Measurements from ENCODE around the gene ULK1.
"Not testable (repeated sequence)": the region's sequence is repeated elsewhere in the genome, so short reads cannot be mapped to it uniquely, and the experiment has no call there.

The ULK1 gene

GRCh38 chr12:131871677-131872076 lies 22.7 kb upstream of the ULK1 start:
- ATAC-seq (ENCODE audit: low read depth), result no peak
- TF ChIP-seq, protein P1, sequence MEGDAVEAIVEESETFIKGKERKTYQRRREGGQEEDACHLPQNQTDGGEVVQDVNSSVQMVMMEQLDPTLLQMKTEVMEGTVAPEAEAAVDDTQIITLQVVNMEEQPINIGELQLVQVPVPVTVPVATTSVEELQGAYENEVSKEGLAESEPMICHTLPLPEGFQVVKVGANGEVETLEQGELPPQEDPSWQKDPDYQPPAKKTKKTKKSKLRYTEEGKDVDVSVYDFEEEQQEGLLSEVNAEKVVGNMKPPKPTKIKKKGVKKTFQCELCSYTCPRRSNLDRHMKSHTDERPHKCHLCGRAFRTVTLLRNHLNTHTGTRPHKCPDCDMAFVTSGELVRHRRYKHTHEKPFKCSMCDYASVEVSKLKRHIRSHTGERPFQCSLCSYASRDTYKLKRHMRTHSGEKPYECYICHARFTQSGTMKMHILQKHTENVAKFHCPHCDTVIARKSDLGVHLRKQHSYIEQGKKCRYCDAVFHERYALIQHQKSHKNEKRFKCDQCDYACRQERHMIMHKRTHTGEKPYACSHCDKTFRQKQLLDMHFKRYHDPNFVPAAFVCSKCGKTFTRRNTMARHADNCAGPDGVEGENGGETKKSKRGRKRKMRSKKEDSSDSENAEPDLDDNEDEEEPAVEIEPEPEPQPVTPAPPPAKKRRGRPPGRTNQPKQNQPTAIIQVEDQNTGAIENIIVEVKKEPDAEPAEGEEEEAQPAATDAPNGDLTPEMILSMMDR (IDR thresholded peaks at IDR 0.05; ENCODE audit: poor library complexity, severe bottlenecking), result no peak
- H3K27ac ChIP-seq (ENCODE audit: poor library complexity, severe bottlenecking), result peak overlapping the region; percentile 37
- no peak overlapping the region for H3K4me3 ChIP-seq (ENCODE audit: severe bottlenecking)
- H3K9me3 ChIP-seq (ENCODE audit: severe bottlenecking), result no peaks in the 10 kb centered on the region
- no peak for DNase-seq (ENCODE audit: low spot score)
- no peaks in the 10 kb centered on the region for H3K36me3 ChIP-seq (ENCODE audit: low read depth)
- H3K4me1 ChIP-seq (ENCODE audit: insufficient read depth, poor library complexity, severe bottlenecking), result peaks cover 11% of the 10 kb centered on the region
- H3K27me3 ChIP-seq (ENCODE audit: insufficient read depth, poor library complexity, severe bottlenecking), result no peaks in the 10 kb centered on the region

GRCh38 chr12:131872154-131873051 lies 22.0 kb upstream of the ULK1 start:
- H3K27me3 ChIP-seq (ENCODE audit: insufficient read depth, poor library complexity, severe bottlenecking), result no peaks in the 10 kb centered on the region
- TF ChIP-seq, protein P1 (IDR thresholded peaks at IDR 0.05; ENCODE audit: poor library complexity, severe bottlenecking), result no peak
- peaks cover 11% of the 10 kb centered on the region for H3K4me1 ChIP-seq (ENCODE audit: insufficient read depth, poor library complexity, severe bottlenecking)
- H3K4me3 ChIP-seq (ENCODE audit: severe bottlenecking), result no peak overlapping the region
- no peaks in the 10 kb centered on the region for H3K36me3 ChIP-seq (ENCODE audit: low read depth)
- H3K27ac ChIP-seq (ENCODE audit: poor library complexity, severe bottlenecking), result peak overlapping the region; percentile 37
- peak; percentile 93 for ATAC-seq (ENCODE audit: low read depth)
- no peaks in the 10 kb centered on the region for H3K9me3 ChIP-seq (ENCODE audit: severe bottlenecking)
- peak; percentile 89 for DNase-seq (ENCODE audit: low spot score)

- peaks cover 11% of the 10 kb centered on the region for H3K4me1 ChIP-seq (ENCODE audit: insufficient read depth, poor library complexity, severe bottlenecking)
- no peak overlapping the region for H3K27ac ChIP-seq (ENCODE audit: poor library complexity, severe bottlenecking)
- TF ChIP-seq, protein P1 (IDR thresholded peaks at IDR 0.05; ENCODE audit: poor library complexity, severe bottlenecking), result no peak
Measured at GRCh38 chr12:131873293-131873692, 21.1 kb upstream of the ULK1 start.

GRCh38 chr12:131874972-131875371 lies 19.4 kb upstream of the ULK1 start:
- H3K4me1 ChIP-seq (ENCODE audit: insufficient read depth, poor library complexity, severe bottlenecking); H3K9me3 ChIP-seq (ENCODE audit: severe bottlenecking); DNase-seq (ENCODE audit: low spot score); H3K4me3 ChIP-seq (ENCODE audit: severe bottlenecking); H3K27me3 ChIP-seq (ENCODE audit: insufficient read depth, poor library complexity, severe bottlenecking); H3K36me3 ChIP-seq (ENCODE audit: low read depth); H3K27ac ChIP-seq (ENCODE audit: poor library complexity, severe bottlenecking); ATAC-seq (ENCODE audit: low read depth): not testable (repeated sequence)

More at GRCh38 chr12:131873293-131873692, 21.1 kb upstream of the ULK1 start:
- no peaks in the 10 kb centered on the region for H3K27me3 ChIP-seq (ENCODE audit: insufficient read depth, poor library complexity, severe bottlenecking)
- DNase-seq (ENCODE audit: low spot score) (no peak), ATAC-seq (ENCODE audit: low read depth) (no peak)
- H3K36me3 ChIP-seq (ENCODE audit: low read depth), result no peaks in the 10 kb centered on the region
- no peaks in the 10 kb centered on the region for H3K9me3 ChIP-seq (ENCODE audit: severe bottlenecking)
- H3K4me3 ChIP-seq (ENCODE audit: severe bottlenecking), result no peak overlapping the region

GRCh38 chr12:131877216-131877615 lies 17.2 kb upstream of the ULK1 start:
- not testable (repeated sequence) for H3K27ac ChIP-seq (ENCODE audit: poor library complexity, severe bottlenecking); H3K4me3 ChIP-seq (ENCODE audit: severe bottlenecking); ATAC-seq (ENCODE audit: low read depth); H3K4me1 ChIP-seq (ENCODE audit: insufficient read depth, poor library complexity, severe bottlenecking); H3K27me3 ChIP-seq (ENCODE audit: insufficient read depth, poor library complexity, severe bottlenecking); H3K36me3 ChIP-seq (ENCODE audit: low read depth); DNase-seq (ENCODE audit: low spot score); H3K9me3 ChIP-seq (ENCODE audit: severe bottlenecking)

DNA sequence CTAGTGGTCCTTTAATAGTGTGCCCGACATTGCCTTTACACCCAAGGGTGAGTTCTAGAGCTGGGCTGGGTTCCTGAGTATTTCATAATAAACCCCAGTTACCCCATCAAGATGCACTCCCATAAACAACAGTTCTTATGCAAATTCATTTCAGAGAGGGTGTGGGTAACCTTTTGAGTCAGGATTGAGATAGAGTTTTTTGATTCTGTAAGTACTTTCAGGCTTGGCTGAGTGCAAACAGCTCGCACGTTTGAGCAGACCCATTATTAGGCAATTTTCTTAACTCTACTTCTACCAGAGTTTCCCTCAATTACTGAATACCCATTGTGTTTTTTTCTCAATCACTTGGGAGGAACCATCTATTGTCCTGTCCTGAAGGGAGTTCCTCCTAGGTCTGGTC lies 16.0 kb upstream of the ULK1 start:
- H3K27me3 ChIP-seq (ENCODE audit: insufficient read depth, poor library complexity, severe bottlenecking); H3K4me1 ChIP-seq (ENCODE audit: insufficient read depth, poor library complexity, severe bottlenecking); DNase-seq (ENCODE audit: low spot score); H3K36me3 ChIP-seq (ENCODE audit: low read depth); ATAC-seq (ENCODE audit: low read depth); H3K4me3 ChIP-seq (ENCODE audit: severe bottlenecking); H3K9me3 ChIP-seq (ENCODE audit: severe bottlenecking); H3K27ac ChIP-seq (ENCODE audit: poor library complexity, severe bottlenecking): not testable (repeated sequence)
